Adipose tissue (tissue), 3 donors: ENCODE results near the gene TOX3. TPM values are rescaled to one million over a fixed set of nuclear protein-coding genes. Genes with fewer than 3 reads are reported as not detected.

Source experiments
- H3K27ac ChIP-seq: one replicate; pipeline ENCODE4 v1.5.1; 2013; ENCODE audit warnings: low read depth, low read length
- WGBS, 3 donors: extraction: QIAGEN DNeasy Blood & Tissue Kit; methylation state at CpG; one replicate each; pipeline ENCODE4 v1.1.7; 2013; 5-methylcytosine and 5-hydroxymethylcytosine counted together
- polyA plus RNA-seq, 3 donors: library from polyadenylated mRNA; stranded (reverse); fragments of 200-250 nt; gene quantifications; one replicate each; pipeline ENCODE4 v1.2.3, GENCODE V29; 2013
- donor health status: healthy with polysubstance abuse.
- donor health status: Bipolar disorder and iron deficiency.
- donor health status: healthy.

TOX3 gene
- polyA plus RNA-seq, 3 donors, result 0.48 to 1.2 (median 1.0) TPM

DNA sequence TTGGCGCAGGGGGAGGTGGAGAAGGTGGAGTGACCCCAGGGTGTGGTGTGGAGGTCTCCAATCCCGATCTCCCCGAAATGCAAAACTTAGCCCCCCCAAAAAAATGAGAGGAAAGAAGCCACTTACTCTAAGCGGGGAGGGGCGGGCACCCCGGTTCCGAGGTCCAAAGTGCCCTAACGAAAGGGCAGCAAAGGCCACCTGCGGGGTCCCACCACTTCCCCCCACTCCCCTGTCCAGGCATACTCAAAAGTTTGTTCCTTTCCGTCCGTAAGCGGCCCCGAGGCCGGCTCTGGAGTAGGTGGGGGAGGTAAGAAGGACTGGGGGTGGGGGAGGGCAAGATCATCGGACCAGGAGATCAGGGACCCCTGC lies 1.1 kb downstream of the TOX3 start:
- H3K27ac ChIP-seq, result no peak overlapping the region
- WGBS, 3 donors, result 1 to 3% (median 2%) methylated on average over 14 to 15 of the region's 15 CpGs

DNA sequence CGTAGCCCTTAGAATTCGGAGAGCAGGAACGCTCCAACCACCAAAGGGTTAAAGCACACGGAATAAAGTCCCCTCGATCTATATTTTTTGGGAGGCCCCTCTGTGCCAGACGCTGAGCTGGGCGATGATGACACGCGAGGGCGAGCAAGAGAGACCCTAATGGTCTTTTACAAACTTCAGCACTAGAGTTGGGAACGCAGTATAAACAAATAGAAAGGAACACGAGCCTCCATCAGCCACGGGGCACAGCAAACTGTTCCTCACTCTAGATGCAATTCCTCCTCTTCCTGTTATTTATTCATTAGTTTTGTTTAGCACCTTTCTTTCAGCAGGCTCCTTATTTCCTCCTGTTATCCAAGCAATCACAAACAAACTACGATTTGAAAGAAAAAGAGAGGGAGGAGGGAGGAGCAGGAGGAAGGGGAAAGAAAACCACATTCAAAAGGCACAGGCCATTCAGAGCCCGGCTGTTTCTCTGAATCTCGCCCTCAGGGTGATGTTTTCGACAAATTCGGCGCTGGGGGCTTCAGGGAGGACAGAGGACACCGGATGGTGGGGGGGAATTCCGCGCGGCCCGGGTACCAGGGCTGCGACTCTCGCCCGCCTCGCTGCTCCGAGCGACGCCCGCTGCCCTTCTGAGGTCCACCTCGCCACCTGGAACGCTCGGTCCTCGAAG lies 1.6 kb downstream of the TOX3 start:
- 4 to 5% (median 4%) methylated on average over 34 to 36 of the region's 36 CpGs for WGBS, 3 donors
- no peak overlapping the region for H3K27ac ChIP-seq

DNA sequence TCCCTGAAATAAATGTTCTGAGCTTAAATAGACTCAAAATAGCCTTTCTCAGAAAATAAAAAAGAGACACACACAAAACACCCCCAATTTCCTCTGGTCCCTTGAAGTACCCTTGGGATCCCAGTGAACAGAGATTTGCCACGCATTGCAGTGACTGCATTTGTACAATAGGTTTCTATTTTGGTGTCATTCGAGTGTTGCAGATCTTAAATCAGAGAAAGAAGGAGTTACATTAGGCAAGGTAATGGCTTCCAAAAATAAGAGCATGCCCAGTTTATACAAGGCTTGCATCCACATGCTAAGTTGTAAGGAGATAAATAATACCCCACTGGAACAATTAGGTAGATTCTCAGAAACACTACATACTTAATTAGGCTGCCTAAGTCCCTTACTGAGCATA lies 2.2 kb downstream of the TOX3 start:
- H3K27ac ChIP-seq, result no peak overlapping the region
- whole genome bisulfite sequencing, 3 donors, result 26 to 72% (median 40%) methylated on average over 2 of the region's 2 CpGs

DNA sequence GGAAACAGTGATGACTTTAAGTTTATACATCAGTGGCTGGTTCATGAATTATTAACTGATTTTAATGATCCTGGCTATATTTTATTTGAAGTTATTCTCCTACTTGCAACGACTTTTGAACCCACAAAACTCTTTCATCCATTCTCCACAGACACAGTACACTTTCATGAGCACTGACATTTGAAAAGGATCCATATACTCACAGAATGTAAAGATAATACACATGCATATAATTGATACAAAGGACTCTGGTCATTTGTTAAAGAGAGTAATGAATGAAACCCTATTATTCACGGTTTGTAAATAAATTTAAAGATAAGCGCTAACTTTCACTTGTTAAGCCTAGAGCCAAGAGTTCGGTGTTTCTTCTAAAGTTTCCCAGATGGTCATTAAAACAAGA lies 3.3 kb downstream of the TOX3 start:
- no peak overlapping the region for H3K27ac ChIP-seq
- 40 to 67% (median 62%) methylated on average over 4 of the region's 4 CpGs for WGBS, 3 donors

DNA sequence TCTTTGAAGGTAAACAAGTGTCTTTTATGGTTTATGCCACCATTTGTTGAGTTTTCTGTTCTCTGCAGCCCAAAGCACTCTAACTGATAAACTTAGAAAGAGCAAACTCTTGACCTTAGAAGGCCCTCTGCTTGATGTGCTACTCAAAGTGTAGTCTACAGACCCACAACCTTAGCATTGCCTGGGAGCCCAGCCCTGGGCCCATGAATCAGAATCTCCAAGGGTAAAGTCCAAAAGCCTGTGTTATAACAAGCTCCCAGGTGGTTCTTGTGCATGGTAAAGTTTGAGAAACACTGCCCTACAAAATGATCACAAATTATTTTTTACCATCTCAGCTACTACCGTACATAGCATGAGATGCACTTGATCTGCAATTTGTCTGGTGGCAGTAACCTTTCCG lies 6.0 kb downstream of the TOX3 start:
- WGBS, 3 donors, result 87 to 98% (median 87%) methylated on average over 2 of the region's 2 CpGs
- no peak overlapping the region for H3K27ac ChIP-seq

DNA sequence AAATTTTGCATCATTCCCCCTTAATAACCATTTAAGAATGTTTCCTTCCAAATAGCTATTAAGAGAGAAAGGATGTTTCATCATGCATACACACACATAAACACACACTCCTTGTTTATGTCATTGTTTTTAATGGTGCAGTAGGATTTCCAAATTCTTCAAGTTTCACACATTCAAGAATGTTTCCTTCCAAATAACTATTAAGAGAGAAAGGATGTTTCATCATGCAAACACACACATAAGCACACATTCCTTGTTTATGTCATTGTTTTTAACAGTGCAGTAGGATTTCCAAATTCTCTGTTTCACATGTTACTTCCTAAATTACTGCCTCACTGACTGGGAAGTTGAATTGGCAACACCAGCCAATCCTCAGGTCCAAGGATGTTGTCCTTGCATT lies 7.8 kb downstream of the TOX3 start:
- no peak overlapping the region for H3K27ac ChIP-seq

DNA sequence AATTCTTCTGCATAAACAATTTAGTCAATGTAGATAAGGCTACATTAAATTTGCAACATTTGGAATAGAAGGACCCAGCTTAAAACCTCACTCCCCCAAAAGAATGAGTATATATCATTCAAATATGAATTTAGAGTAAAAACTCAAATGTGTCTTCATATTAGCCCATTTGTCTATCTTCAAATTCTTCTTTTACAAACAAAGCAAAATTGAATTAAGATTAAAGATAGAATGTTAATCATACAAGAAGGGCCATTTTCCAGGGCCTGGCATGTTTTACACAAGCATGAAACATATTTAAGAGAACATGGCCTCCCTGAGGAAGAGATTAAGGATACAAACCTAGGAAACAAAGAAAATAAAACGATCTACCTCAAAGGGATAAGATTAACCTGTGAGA lies 8.4 kb downstream of the TOX3 start:
- no peak overlapping the region for H3K27ac ChIP-seq
- WGBS, 3 donors, result 48 to 76% (median 52%) methylated on average over 1 of the region's 1 CpG

DNA sequence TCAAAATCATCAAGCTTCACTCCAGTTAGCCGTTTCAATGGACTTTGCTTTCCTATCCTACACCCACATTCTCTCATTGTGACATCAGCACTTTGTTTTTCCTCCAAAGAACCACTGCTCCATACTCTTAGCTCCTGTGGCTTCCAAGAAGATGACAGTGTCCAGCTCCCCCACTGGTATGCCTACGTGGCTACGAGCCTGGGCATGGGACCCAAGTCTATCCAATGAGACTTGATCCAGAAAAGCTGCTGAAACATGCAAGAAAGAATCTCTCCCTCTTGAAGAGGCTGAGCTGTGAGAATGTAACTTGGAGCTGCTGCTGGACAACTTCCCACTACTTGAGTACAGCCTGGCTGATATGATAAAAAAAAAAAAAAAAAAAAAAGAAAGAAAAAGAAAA lies 9.4 kb downstream of the TOX3 start:
- WGBS, 3 donors, result 43 to 57% (median 48%) methylated on average over 3 of the region's 3 CpGs

DNA sequence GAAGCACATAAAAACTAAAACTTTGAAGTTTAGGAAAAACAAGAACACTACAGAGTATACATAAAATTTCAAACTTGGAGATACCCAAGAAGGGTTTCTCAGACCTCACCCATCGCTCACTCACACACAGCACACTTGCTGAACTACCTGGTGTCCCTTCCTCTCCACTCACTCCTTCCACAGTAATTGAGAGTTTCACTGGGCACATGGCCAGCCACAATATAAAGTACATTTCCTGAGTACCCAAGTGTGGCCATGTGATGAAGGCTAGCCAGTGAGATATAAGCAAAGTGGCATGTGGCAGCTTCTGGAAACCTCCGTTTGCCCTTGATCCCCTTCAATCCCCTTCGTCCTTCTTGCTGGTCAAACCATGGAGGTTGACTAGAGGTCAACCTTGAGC lies 11.9 kb downstream of the TOX3 start:
- no peak overlapping the region for H3K27ac ChIP-seq
- 77 to 98% (median 80%) methylated on average over 3 of the region's 3 CpGs for WGBS, 3 donors

More for the DNA sequence above, 9.4 kb downstream of the TOX3 start:
- H3K27ac ChIP-seq, result no peak overlapping the region

DNA sequence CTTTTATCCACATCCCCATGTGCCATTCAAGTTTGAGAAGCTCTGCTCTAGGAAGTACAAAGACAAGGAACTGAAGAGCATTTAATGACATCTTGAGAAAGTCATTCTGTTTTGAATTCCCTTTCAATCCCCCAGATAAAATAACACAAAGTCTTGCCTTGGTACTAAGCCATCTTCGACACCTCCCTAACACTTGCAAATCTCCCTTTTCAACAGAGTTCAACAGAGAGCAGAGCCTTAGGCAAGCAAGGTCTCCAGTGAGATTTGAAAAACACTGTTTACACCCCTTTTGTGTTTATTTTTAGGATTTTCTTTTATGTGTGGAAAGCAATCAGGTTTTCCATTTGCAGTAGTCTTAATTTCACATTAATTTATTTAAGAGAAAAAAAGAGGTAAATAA lies 13.6 kb downstream of the TOX3 start:
- WGBS, 3 donors, result 58 to 80% (median 62%) methylated on average over 1 of the region's 1 CpG
- H3K27ac ChIP-seq, result no peak overlapping the region

DNA sequence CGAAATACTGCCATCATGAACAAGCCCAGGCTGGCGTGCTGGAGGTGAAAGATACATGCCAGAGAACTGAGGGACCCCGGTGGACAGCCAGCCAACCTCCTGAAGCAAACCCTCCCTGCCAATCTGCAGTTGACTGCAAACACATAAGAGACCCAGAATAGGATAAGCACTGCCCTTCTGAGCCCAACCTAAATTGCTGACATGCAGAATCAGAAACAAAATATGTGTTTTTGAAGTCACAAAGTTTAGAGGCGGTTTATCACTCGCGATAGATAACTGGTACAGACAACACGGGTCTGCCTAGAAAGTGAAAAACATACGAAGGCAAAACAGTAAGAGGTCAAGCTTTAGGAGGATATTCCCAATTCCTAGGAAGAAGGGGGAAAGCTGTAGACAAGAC lies 14.6 kb downstream of the TOX3 start:
- H3K27ac ChIP-seq, result no peak overlapping the region
- 87 to 90% (median 87%) methylated on average over 8 of the region's 8 CpGs for WGBS, 3 donors

DNA sequence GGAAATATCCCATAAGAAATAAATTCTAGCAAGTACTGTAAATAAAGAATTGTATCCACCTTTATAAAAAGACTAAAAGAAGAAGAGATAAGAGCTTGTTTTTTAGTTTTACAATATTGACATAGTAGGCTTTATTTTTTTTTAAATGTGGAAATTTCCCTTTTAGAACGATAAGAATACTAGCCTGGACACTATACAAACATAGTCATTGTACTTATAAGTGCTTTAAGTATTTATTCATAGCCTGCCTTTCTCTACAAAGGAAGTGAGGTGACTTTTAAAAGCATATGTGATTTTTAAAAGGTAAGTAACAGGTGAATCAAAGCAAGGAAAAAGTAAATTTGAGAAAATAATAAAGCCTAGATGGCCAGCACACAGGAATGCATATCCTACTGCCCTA lies 17.7 kb downstream of the TOX3 start:
- 39 to 79% (median 72%) methylated on average over 1 of the region's 1 CpG for WGBS, 3 donors
- no peak overlapping the region for H3K27ac ChIP-seq

DNA sequence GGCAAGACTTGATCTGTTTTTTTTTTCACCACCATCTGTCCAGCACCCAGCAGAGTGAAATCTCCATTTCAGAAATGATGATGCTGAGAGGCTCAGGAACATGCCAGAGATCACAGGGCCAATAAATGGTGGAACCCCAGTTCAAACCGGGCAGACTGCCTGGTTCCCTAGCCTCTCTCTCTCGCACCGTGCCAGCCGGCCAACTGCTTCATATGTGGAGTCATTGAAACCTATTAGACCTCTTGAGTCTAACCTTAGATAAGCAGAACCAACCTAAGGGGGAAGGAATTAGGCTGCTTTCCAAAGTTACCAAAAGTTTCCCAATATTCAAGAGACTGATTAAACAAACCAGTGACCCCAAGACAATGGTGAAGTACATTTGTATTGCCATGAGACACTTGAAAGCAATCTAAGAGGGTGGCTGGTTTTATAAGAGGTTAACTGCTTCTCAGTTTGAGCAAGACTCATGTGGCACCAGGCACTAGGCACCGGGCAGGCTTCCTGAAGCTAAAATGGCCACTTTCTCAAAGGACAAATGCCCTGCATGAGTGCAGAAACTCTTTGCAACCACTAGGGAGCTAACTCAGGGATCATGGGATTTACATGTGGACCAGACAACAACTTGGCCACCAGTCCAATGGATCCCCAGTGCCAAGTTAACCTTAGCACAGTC lies 18.4 kb downstream of the TOX3 start:
- H3K27ac ChIP-seq, result no peak overlapping the region
- WGBS, 3 donors, result 77 to 86% (median 86%) methylated on average over 5 of the region's 5 CpGs

DNA sequence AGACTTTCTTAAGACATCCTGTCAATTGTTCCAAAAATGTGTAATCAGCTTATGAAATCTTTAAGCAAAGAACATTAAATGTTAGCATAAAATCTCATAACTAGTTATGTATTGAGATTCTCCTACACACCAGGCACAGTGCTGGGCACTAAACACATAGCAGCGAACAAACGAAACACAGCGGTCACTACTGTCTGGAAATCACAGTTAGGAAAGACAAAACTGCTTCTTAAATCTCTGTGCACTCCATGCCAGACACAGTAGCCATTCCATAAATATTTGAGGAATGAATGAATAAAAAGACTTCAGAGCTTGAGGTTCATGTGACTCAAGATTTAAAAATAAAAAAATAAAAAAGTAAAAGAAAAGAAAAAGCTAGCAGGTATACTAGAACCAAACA lies 20.1 kb downstream of the TOX3 start:
- 91 to 94% (median 92%) methylated on average over 3 of the region's 3 CpGs for WGBS, 3 donors
- H3K27ac ChIP-seq, result no peak overlapping the region

DNA sequence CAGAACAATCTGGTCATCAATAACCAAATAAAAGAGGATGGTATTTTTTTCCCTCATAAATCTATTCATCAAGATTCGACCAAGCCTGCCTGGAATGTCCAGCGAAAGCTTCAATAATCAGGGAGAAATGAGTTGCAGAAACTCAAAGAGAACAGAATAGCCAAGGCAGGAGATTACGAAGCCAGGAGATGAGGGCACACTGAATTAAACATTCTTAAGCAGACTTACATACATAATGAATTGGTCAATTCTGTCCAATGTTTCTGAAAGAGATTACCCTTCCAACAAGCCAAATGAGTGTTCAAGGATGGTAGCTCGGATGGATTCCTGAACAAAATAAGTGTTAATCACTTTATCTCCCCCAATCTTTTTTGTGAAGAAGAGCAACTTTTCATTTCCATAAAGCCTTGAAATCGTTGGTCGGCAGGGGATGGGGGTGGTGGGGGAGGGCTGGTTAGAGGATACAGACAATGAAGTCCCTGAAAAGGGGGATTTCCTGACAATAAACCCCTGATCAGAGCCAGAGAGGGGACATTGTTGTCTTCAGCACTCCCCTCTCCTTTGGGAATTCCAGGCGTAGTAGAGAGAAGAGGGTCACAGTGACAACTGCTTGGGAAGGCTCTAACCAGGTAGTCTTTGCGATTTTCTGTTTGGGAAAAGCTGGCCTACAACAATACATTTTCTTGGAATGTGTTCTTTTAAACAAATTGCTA lies 20.7 kb downstream of the TOX3 start:
- 58 to 78% (median 61%) methylated on average over 8 of the region's 8 CpGs for WGBS, 3 donors

DNA sequence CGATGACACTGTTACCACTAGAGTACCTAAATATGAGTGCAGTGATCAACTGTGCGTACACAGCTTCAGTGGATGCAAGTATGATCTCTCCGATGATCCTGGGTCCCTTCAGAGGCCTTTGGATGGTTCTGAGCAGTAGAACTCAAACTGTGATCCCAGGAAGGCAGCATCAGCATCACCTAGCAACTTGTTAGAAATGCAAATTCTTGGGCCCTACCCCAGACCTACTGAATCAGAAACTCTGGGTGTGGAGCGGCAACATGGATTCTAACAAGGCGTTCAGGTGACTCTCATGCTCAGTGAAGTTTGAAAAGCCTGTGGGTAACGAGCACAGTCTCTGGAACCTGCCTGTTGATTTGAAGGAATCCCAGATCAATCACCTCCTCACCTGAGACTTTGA lies 25.4 kb downstream of the TOX3 start:
- 88 to 94% (median 88%) methylated on average over 6 of the region's 6 CpGs for WGBS, 3 donors
- no peak overlapping the region for H3K27ac ChIP-seq

More for the DNA sequence above, 20.7 kb downstream of the TOX3 start:
- no peak overlapping the region for H3K27ac ChIP-seq

DNA sequence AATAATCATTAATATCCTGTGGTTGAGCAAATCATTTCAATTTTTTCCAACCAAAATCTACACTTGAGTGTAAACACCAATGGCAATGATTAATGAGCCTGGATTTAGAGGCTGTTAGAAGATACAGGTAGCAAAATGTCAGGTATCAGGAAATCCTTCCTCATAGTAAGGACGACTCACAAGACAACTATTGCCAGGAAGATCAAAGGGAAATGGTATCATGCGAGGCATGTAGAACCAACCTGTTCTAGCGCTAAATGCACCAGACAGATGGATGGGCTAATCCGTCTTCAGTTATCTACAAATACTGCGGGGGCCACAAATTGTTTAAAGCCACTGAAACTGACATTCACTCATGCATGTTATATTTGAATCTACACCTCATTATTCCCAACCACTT lies 28.1 kb downstream of the TOX3 start:
- H3K27ac ChIP-seq, result no peak overlapping the region
- 73 to 90% (median 79%) methylated on average over 5 of the region's 5 CpGs for WGBS, 3 donors

DNA sequence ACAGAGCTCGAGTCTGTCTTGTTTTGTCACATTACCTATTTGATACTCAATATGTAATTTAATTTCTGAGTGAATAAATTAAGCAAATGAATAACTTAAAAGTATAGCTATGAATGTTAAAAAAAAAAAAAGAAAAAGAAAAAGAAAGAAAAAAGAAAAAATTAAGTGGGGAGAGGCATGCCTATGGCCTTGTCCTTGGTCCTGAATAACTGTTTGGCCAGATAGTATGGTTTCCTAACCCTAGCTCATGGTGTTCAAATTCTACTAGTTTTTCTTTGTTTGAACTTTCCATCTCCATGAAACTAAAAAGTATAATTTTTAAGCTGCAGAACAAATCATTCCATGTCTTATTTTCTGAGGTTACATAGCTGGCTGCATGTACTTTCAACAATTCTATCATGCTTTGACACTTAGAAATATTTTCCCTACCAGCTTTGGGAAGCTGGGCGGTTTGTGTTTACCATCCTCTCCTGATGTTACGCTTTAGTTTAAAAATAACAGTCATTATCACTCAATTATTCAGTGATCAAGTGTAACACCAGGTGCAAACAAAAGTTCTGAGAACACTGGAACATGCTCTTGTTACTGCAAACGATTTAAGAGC lies 31.8 kb downstream of the TOX3 start:
- WGBS, 3 donors, result 67 to 77% (median 74%) methylated on average over 4 of the region's 4 CpGs

DNA sequence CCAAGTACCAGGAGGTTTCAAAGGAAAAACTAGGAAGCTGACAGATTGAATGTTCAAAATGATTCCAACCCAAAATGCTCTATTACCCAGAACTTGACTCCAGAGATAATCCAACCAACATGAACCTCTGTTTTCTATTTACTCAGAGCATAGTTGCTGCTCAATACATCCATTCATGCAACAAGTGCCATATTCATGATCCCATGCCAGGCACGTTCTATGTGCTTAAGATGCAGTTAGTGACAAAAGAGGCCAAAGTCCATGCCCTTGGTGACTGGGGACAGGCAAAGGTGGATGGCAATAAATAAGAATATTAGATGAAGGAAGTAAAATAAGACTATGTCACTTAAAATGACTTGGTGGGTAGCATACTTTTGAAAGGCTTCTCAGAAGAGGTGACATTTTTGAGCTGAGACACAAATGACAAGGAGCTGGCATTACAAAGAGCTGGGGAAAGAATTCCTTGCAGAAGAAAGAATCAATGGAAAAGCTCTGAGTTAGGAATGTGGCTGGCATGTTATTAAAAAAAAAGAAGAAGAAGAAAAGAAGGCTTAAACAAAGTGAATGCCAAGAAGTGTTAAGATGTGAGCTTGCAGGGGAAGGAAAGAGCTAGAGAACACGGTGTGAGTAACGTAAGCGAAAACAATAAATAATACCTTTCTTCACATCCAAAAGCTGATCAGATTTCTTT lies 34.5 kb downstream of the TOX3 start:
- no peak overlapping the region for H3K27ac ChIP-seq
- 85 to 91% (median 89%) methylated on average over 4 of the region's 4 CpGs for WGBS, 3 donors

More for the DNA sequence above, 31.8 kb downstream of the TOX3 start:
- no peak overlapping the region for H3K27ac ChIP-seq
